ENCODE data around the gene OR52E6.

Gene OR52E6

GRCh38 chr11:5841797-5842196 is at the start of gene OR52E6:
Gene OR52E6 (minus strand): TSS chr11:5841897. CDS start chr11:5841897, 0 bp downstream.
- no peak for TF ChIP-seq CTCF (conservative IDR thresholded peaks at IDR 0.05; ENCODE audit: low read length)
- no peak within 1 kb of the TSS for H3K4me3 ChIP-seq (ENCODE audit: low read length)
- DNase-seq (ENCODE audit: low read depth): no peak

GRCh38 chr11:5891216-5891800 is 49.6 kb upstream of the OR52E6 start:
- peak; percentile 9 for DNase-seq (ENCODE audit: low read depth)
- TF ChIP-seq CTCF (conservative IDR thresholded peaks at IDR 0.05; ENCODE audit: low read length): peak; percentile 54
- no peak overlapping the region for H3K4me3 ChIP-seq (ENCODE audit: low read length)

GRCh38 chr11:5887661-5888060 is 46.0 kb upstream of the OR52E6 start:
- no peak for TF ChIP-seq CTCF (conservative IDR thresholded peaks at IDR 0.05; ENCODE audit: low read length)
- H3K4me3 ChIP-seq (ENCODE audit: low read length): no peak overlapping the region
- DNase-seq (ENCODE audit: low read depth): no peak

GRCh38 chr11:5887172-5887571 is 45.5 kb upstream of the OR52E6 start:
- no peak overlapping the region for H3K4me3 ChIP-seq (ENCODE audit: low read length)
- no peak for DNase-seq (ENCODE audit: low read depth)
- TF ChIP-seq CTCF (conservative IDR thresholded peaks at IDR 0.05; ENCODE audit: low read length): no peak

- DNase-seq (ENCODE audit: low read depth): no peak
- H3K4me3 ChIP-seq (ENCODE audit: low read length): no peak overlapping the region
- TF ChIP-seq CTCF (conservative IDR thresholded peaks at IDR 0.05; ENCODE audit: low read length): no peak
Measured at GRCh38 chr11:5881756-5882155, 40.1 kb upstream of the OR52E6 start.

- TF ChIP-seq CTCF (conservative IDR thresholded peaks at IDR 0.05; ENCODE audit: low read length): no peak
- no peak for DNase-seq (ENCODE audit: low read depth)
- no peak within 1 kb of the TSS for H3K4me3 ChIP-seq (ENCODE audit: low read length)
Measured at GRCh38 chr11:5880329-5880728, 38.6 kb upstream of the OR52E6 start, which contains the start of gene OR52E4. Gene OR52E4 (plus strand): TSS chr11:5880629. CDS start chr11:5884293, 3,664 bp downstream.

GRCh38 chr11:5878564-5878963 is 36.9 kb upstream of the OR52E6 start:
- DNase-seq (ENCODE audit: low read depth): no peak
- no peak overlapping the region for H3K4me3 ChIP-seq (ENCODE audit: low read length)
- no peak for TF ChIP-seq CTCF (conservative IDR thresholded peaks at IDR 0.05; ENCODE audit: low read length)
